H1 (cell line): ENCODE data around the gene RAMP2. TPM values are rescaled to one million over a fixed set of nuclear protein-coding genes. Genes with fewer than 3 reads are reported as not detected.

Experiments used
- CHD2 ChIP-seq: IDR thresholded peaks from 2 replicates; pipeline ENCODE4 v1.6.1; 2012; ENCODE audit warnings: low read length, improper control_type of control experiment
- CHD7 ChIP-seq: fragments of 300-600 bp; sonication (generic); IDR thresholded peaks from 2 replicates; pipeline ENCODE4 v1.7.1; 2012; ENCODE audit warnings: low read length, moderate library complexity, mild to moderate bottlenecking, inconsistent platforms; ENCODE audit not compliant: insufficient replicate concordance
- polyA plus RNA-seq, 7 experiments: library from polyadenylated mRNA; depleted of rRNA in 3 of 7; stranded (reverse) in 5 of 7; unstranded in 2 of 7; fragments of >200 nt in 5 of 7; fragments of 200-250 nt in 2 of 7; gene quantifications; 1 replicate in 5 of 7; 2 replicates in 1 of 7; 4 replicates in 1 of 7; pipeline versions ENCODE4 v1.2.1 to v1.2.3, GENCODE V29; 2011 to 2013; ENCODE audit warnings: missing spikeins in 2 of 7, mixed read lengths in 2 of 7
- total RNA-seq: library from RNA; stranded (reverse); fragmentation: NEBNext Ultra II Directional; extraction: Animal tissue kit (Norgen Biotek cat#: 25700); gene quantifications from 2 replicates; pipeline ENCODE4 v1.2.1, GENCODE V29; 2021

The RAMP2 gene
- total and polyA plus RNA-seq, 2 of the 8 experiments (the other 6 are each of a cell fraction or from before 2014, with no cell fraction given), result 13.4 to 41.7 TPM

GRCh38 chr17:42740699-42741098 lies 20.3 kb upstream of the RAMP2 start (continued):
- TF ChIP-seq CHD7 (no peak), CHD2 (no peak)
